Activated naive CD8-positive, alpha-beta T cell treated with anti-CD3 and anti-CD28 coated beads for 36 hours (primary cell): ENCODE data around the gene IQCM. TPM values are rescaled to one million over a fixed set of nuclear protein-coding genes. Genes with fewer than 3 reads are reported as not detected.

ENCODE experiments used
- DNase-seq: peaks from one replicate; pipeline ENCODE4 v3.0.0; 2021
- H3K27ac Mint-ChIP-seq: one replicate; pipeline ENCODE4 v1.8.0; 2022; ENCODE audit warnings: mild to moderate bottlenecking, moderate library complexity, mixed read lengths
- H3K27me3 Mint-ChIP-seq: one replicate; pipeline ENCODE4 v1.8.0; 2022; ENCODE audit warnings: mild to moderate bottlenecking, mixed read lengths
- H3K36me3 Mint-ChIP-seq: one replicate; pipeline ENCODE4 v1.8.0; 2021; ENCODE audit warnings: mild to moderate bottlenecking, mixed read lengths
- H3K4me1 Mint-ChIP-seq: one replicate; pipeline ENCODE4 v1.8.0; 2021; ENCODE audit warnings: mixed read lengths
- H3K4me3 Mint-ChIP-seq: one replicate; pipeline ENCODE4 v1.8.0; 2022; ENCODE audit warnings: mild to moderate bottlenecking, moderate library complexity, mixed read lengths
- H3K9me3 Mint-ChIP-seq: one replicate; pipeline ENCODE4 v1.8.0; 2022; ENCODE audit warnings: mixed read lengths
- total RNA-seq, 2 experiments: library from RNA; stranded (reverse); gene quantifications; one replicate each; pipeline ENCODE4 v1.2.3, GENCODE V29; 2021

The IQCM gene
- total RNA-seq, 2 experiments from 2014 or later, result not detected

GRCh38 chr4:149605601-149606378, 209.9 kb downstream of the IQCM start:
- Mint-ChIP-seq H3K9me3 (peaks cover 8% of the 10 kb centered on the region), H3K27ac (no peak overlapping the region), H3K4me3 (no peak overlapping the region), H3K36me3 (no peaks in the 10 kb centered on the region), H3K27me3 (no peaks in the 10 kb centered on the region), H3K4me1 (no peaks in the 10 kb centered on the region)
- no peak for DNase-seq

GRCh38 chr4:149604827-149605226, 210.8 kb downstream of the IQCM start:
- Mint-ChIP-seq H3K9me3 (peaks cover 5% of the 10 kb centered on the region), H3K4me1 (no peaks in the 10 kb centered on the region), H3K36me3 (no peaks in the 10 kb centered on the region), H3K4me3 (no peak overlapping the region), H3K27me3 (no peaks in the 10 kb centered on the region), H3K27ac (no peak overlapping the region)
- DNase-seq, result no peak

GRCh38 chr4:149595500-149595899, 220.1 kb downstream of the IQCM start:
- Mint-ChIP-seq H3K4me1 (no peaks in the 10 kb centered on the region), H3K9me3 (peaks cover 5% of the 10 kb centered on the region), H3K36me3 (no peaks in the 10 kb centered on the region), H3K27ac (no peak overlapping the region), H3K27me3 (no peaks in the 10 kb centered on the region), H3K4me3 (no peak overlapping the region)
- DNase-seq, result no peak

- Mint-ChIP-seq H3K9me3 (peaks cover 7% of the 10 kb centered on the region), H3K4me3 (no peak overlapping the region), H3K27ac (no peak overlapping the region), H3K36me3 (no peaks in the 10 kb centered on the region), H3K27me3 (no peaks in the 10 kb centered on the region), H3K4me1 (no peaks in the 10 kb centered on the region)
- DNase-seq, result no peak
Observed at GRCh38 chr4:149589826-149590225, 225.8 kb downstream of the IQCM start.

- no peak for DNase-seq
- no peaks in the 10 kb centered on the region for H3K27me3 Mint-ChIP-seq
- no peaks in the 10 kb centered on the region for H3K4me1 Mint-ChIP-seq
- H3K27ac Mint-ChIP-seq, result no peak overlapping the region
- no peak overlapping the region for H3K4me3 Mint-ChIP-seq
- H3K36me3 Mint-ChIP-seq, result no peaks in the 10 kb centered on the region
- peaks cover 2% of the 10 kb centered on the region for H3K9me3 Mint-ChIP-seq
Observed at GRCh38 chr4:149584722-149585121, 230.9 kb downstream of the IQCM start.

- Mint-ChIP-seq H3K4me3 (no peak overlapping the region), H3K4me1 (no peaks in the 10 kb centered on the region), H3K36me3 (no peaks in the 10 kb centered on the region), H3K27ac (no peak overlapping the region), H3K9me3 (peaks cover 1% of the 10 kb centered on the region), H3K27me3 (no peaks in the 10 kb centered on the region)
- DNase-seq, result no peak
Observed at GRCh38 chr4:149574971-149575370, 240.7 kb downstream of the IQCM start.

- H3K27ac Mint-ChIP-seq, result no peak overlapping the region
- H3K36me3 Mint-ChIP-seq, result no peaks in the 10 kb centered on the region
- H3K4me3 Mint-ChIP-seq, result no peak overlapping the region
- peaks cover 1% of the 10 kb centered on the region for H3K9me3 Mint-ChIP-seq
- DNase-seq, result no peak
- no peaks in the 10 kb centered on the region for H3K27me3 Mint-ChIP-seq
- no peaks in the 10 kb centered on the region for H3K4me1 Mint-ChIP-seq
Observed at GRCh38 chr4:149572716-149573115, 242.9 kb downstream of the IQCM start.

- H3K27ac Mint-ChIP-seq, result no peak overlapping the region
- no peaks in the 10 kb centered on the region for H3K27me3 Mint-ChIP-seq
- no peak for DNase-seq
- H3K9me3 Mint-ChIP-seq, result no peaks in the 10 kb centered on the region
- H3K36me3 Mint-ChIP-seq, result no peaks in the 10 kb centered on the region
- H3K4me1 Mint-ChIP-seq, result no peaks in the 10 kb centered on the region
- H3K4me3 Mint-ChIP-seq, result no peak overlapping the region
Observed at GRCh38 chr4:149555799-149556198, 259.8 kb downstream of the IQCM start.

GRCh38 chr4:149555146-149555545, 260.5 kb downstream of the IQCM start:
- no peak overlapping the region for H3K4me3 Mint-ChIP-seq
- no peaks in the 10 kb centered on the region for H3K9me3 Mint-ChIP-seq
- H3K27me3 Mint-ChIP-seq, result no peaks in the 10 kb centered on the region
- H3K36me3 Mint-ChIP-seq, result no peaks in the 10 kb centered on the region
- no peak for DNase-seq
- H3K27ac Mint-ChIP-seq, result no peak overlapping the region
- no peaks in the 10 kb centered on the region for H3K4me1 Mint-ChIP-seq

- Mint-ChIP-seq H3K4me1 (no peaks in the 10 kb centered on the region), H3K27me3 (no peaks in the 10 kb centered on the region), H3K27ac (no peak overlapping the region), H3K4me3 (no peak overlapping the region), H3K36me3 (no peaks in the 10 kb centered on the region), H3K9me3 (no peaks in the 10 kb centered on the region)
- DNase-seq, result no peak
Observed at GRCh38 chr4:149553959-149554520, 261.6 kb downstream of the IQCM start.

- Mint-ChIP-seq H3K36me3 (no peaks in the 10 kb centered on the region), H3K4me3 (no peak overlapping the region), H3K4me1 (no peaks in the 10 kb centered on the region), H3K9me3 (no peaks in the 10 kb centered on the region), H3K27me3 (no peaks in the 10 kb centered on the region), H3K27ac (no peak overlapping the region)
- no peak for DNase-seq
Observed at GRCh38 chr4:149552601-149553000, 263.0 kb downstream of the IQCM start.

GRCh38 chr4:149549911-149550310, 265.7 kb downstream of the IQCM start:
- H3K4me1 Mint-ChIP-seq, result no peaks in the 10 kb centered on the region
- H3K9me3 Mint-ChIP-seq, result no peaks in the 10 kb centered on the region
- no peak overlapping the region for H3K4me3 Mint-ChIP-seq
- no peak for DNase-seq
- H3K27me3 Mint-ChIP-seq, result no peaks in the 10 kb centered on the region
- no peaks in the 10 kb centered on the region for H3K36me3 Mint-ChIP-seq
- no peak overlapping the region for H3K27ac Mint-ChIP-seq

GRCh38 chr4:149534779-149535178, 280.9 kb downstream of the IQCM start:
- Mint-ChIP-seq H3K27me3 (no peaks in the 10 kb centered on the region), H3K4me1 (no peaks in the 10 kb centered on the region), H3K9me3 (peaks cover 8% of the 10 kb centered on the region), H3K36me3 (no peaks in the 10 kb centered on the region), H3K27ac (no peak overlapping the region), H3K4me3 (no peak overlapping the region)
- no peak for DNase-seq

- H3K4me3 Mint-ChIP-seq, result no peak overlapping the region
- H3K9me3 Mint-ChIP-seq, result peaks cover 1% of the 10 kb centered on the region
- DNase-seq, result no peak
- H3K27me3 Mint-ChIP-seq, result no peaks in the 10 kb centered on the region
- H3K36me3 Mint-ChIP-seq, result no peaks in the 10 kb centered on the region
- H3K4me1 Mint-ChIP-seq, result no peaks in the 10 kb centered on the region
- no peak overlapping the region for H3K27ac Mint-ChIP-seq
Observed at GRCh38 chr4:149531861-149532260, 283.8 kb downstream of the IQCM start.

- Mint-ChIP-seq H3K4me1 (no peaks in the 10 kb centered on the region), H3K9me3 (no peaks in the 10 kb centered on the region), H3K4me3 (no peak overlapping the region), H3K36me3 (no peaks in the 10 kb centered on the region), H3K27me3 (no peaks in the 10 kb centered on the region), H3K27ac (no peak overlapping the region)
- no peak for DNase-seq
Observed at GRCh38 chr4:149523039-149523438, 292.6 kb downstream of the IQCM start.
